GM12872 (cell line): ENCODE measurements around the gene PXDC1.

Experiments
- TF ChIP-seq, protein P1 (sequence below): IDR thresholded peaks from 3 replicates; pipeline ENCODE4 v1.5.1; 2011; ENCODE audit warnings: low read depth, mild to moderate bottlenecking, low read length, moderate library complexity; ENCODE audit not compliant: insufficient read depth

Gene PXDC1

DNA sequence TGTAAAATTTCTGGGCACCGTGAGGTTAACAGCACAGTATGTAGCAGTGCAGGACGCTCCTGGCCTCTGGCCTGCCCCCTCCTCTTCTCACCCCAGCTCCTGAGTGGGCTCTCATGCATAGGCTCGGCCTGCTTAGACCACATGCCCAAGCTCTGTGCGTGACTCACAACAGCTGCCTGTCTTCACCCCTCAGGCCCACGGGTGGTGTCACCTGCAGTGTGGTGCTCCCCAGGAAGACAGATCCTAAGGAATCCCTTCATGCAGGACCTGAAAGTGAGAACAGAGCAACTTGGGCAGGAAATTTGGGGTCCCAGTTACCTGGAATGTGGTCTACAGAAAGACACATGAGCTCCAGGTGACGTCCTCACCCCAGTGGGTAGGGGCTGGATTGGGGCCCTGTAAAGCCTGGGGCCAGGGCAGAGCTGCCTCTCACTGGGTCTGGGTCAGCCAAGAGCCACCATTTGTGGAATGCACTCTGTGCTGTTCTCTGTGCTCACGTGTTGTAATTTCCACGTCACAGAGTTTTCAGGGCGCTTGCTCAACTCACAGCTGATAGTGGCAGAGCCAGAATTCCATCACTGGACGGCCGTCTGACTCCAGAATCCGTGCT is 37.0 kb upstream of the PXDC1 start:
- TF ChIP-seq, protein P1, sequence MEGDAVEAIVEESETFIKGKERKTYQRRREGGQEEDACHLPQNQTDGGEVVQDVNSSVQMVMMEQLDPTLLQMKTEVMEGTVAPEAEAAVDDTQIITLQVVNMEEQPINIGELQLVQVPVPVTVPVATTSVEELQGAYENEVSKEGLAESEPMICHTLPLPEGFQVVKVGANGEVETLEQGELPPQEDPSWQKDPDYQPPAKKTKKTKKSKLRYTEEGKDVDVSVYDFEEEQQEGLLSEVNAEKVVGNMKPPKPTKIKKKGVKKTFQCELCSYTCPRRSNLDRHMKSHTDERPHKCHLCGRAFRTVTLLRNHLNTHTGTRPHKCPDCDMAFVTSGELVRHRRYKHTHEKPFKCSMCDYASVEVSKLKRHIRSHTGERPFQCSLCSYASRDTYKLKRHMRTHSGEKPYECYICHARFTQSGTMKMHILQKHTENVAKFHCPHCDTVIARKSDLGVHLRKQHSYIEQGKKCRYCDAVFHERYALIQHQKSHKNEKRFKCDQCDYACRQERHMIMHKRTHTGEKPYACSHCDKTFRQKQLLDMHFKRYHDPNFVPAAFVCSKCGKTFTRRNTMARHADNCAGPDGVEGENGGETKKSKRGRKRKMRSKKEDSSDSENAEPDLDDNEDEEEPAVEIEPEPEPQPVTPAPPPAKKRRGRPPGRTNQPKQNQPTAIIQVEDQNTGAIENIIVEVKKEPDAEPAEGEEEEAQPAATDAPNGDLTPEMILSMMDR: no peak

DNA sequence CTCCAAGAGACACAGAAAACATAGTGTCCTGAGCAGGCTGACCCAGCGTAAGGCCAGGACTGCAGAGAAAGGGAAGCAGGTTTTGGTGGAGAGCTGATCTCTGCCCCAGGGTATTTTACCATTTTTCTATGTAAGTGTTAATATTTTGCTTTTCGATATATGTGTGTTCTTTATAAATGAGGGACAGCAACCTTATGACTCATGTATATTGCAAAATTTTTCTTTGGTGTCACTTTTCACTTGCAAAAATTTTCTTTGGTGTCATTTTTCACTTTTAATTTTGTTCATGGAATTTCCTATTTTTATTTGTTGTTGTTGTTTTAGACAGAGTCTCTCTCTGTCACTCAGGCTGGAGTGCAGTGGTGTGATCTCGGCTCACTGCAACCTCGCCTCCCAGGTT is 34.6 kb upstream of the PXDC1 start:
- TF ChIP-seq, protein P1: no peak

DNA sequence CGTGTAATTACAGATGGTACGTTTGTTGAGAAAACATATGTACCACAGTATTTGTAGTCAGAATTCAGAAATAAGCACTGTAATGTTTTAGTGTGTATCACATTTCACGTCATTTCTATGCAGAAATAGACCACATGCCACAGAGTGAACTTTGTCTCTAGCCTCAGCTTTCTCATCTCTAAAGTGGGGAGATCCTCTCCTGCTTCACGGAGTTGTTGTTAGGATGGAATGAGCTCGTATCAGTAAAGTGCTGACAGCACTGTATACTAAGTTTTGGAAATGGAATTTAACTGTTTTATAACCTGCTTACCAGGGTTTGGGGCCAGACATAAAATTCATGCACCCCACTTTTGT is 34.2 kb upstream of the PXDC1 start:
- TF ChIP-seq, protein P1: no peak

DNA sequence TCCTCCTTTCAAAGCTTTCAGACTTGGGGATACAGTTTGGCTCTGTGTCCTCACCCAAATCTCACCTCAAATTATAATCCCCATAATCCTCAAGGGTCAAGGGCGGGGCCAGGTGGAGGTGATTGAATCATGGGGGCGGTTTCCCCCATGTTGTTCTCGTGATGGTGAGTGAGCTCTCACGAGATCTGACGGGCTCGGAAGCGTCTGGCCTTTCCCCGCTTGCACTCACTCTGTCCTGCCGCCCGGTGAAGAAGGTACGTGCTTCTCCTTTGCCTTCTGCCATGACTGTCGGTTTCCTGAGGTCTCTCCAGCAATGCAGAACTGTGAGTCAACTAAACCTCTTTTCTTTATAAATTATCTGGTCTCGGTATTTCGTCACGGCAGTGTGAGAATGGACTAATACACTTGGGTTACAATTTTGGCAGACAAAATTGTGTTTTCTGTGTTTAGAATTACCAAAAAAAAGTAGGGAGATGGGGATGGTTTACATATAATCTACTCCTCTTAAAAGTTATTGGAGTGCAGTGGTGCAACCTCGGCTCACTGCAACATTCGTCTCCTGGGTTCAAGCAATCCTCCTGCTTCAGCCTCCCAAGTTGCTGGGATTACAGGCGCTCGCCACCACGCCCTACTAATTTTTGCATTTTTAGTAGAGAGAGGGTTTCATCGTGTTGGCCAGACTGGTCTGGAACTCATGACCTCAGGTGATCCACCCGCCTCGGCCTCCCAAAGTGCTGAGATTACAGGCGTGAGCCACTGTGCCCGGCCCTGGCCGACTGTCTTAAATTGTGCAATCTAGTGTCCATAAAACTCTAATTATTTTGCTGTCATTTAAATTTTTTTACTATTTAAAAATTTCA is 33.6 kb upstream of the PXDC1 start:
- TF ChIP-seq, protein P1: no peak

DNA sequence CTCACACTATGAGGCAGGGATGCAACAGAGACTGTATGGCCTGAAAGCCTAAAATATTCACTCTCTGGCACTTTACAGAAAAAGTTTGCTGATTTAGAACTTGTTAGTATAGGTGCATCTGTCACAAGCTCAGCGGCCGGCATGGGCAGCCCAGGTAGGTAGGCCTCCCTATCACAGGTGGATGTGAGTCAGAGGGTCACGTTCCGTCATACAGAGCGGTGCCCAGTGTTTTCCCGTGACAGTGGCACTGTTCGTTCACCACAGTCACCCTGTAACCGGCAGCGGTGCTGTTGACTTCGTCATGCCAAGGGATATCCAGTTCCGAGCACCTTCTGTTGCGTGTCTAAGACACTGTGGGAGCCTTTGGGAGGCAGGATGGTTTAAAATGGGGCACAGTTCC is 32.9 kb upstream of the PXDC1 start:
- TF ChIP-seq, protein P1: no peak

DNA sequence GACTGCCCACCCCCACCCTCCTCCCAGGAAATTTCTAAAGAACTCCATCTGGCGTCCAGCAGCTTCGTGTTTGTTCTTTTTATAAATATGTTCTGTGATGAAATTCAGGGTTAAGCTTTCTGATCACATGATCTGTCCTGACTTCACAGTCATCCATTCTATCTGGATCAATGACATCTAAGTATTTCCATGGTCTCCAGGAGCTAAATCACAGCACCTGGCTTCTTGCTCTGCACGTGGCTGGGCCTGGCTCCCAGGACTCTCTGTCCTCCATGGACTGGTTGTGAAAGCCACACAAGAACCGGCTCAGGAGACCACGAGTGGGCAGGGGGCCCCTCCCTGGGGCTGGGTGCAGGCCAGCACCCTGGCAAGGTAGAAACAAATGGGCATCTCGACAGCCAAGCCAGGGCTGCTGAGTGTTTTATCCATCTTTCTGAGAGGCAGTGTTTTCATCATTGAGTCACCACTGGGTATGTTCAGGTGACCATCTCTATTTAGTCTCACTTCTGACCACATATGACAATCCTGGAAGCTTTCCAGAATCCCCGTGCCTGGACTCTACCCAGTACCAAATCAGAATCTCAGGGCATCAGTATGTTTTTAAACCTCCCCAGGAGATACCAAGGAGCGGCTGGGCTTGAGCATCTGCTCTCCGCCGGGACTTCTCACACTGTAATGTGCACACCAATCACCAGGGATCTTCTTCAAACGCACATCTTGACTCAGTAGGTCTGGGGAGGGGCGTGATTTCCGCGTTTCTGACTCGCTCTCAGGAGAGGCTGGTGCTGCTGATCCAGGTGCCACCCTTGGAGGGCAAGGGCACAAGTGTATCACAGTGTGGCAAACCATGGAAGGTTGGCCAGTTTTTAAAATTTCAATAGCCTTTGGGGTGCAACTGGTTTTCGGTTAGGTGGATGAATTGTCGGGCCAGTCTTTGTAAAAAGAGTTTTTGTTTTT is 31.6 kb upstream of the PXDC1 start:
- TF ChIP-seq, protein P1: no peak

DNA sequence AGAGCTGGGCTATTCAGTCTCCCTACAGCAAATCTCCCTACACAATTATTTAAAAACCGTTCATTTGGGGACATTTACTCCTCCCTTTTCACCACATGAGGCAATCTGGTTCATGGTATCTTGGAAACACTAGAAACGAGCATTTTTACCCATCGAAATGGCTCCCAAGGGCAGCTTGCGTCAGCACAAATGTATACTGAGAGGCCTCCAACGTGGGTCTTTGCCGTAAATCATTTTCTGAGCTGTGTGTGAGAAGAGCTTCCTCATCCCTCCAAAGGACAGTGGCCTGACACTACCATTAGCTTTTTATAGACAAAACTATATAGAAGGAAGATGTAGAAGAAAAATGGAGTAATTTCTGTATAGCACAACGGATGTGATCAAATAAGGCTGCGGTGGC is 30.0 kb upstream of the PXDC1 start:
- TF ChIP-seq, protein P1: no peak
